Testis (tissue), 2 donors: ENCODE results near the gene USP2.

Source experiments
- POLR2A ChIP-seq: fragments of 450-650 bp; IDR thresholded peaks from one replicate; pipeline ENCODE4 v1.6.1; 2017; ENCODE audit warnings: antibody characterized with exemption, mild to moderate bottlenecking, moderate library complexity
- TF ChIP-seq, protein P1 (sequence below), 3 experiments: fragments of 450-650 bp in 2 of 3; fragments of 200-600 bp in 1 of 3; sonication (generic) in 1 of 3; IDR thresholded peaks; one replicate each; pipeline ENCODE4 v1.5.1; 2016 to 2019; ENCODE audit warnings: antibody characterized with exemption in 3 of 3, mild to moderate bottlenecking in 2 of 3, moderate library complexity in 1 of 3

DNA sequence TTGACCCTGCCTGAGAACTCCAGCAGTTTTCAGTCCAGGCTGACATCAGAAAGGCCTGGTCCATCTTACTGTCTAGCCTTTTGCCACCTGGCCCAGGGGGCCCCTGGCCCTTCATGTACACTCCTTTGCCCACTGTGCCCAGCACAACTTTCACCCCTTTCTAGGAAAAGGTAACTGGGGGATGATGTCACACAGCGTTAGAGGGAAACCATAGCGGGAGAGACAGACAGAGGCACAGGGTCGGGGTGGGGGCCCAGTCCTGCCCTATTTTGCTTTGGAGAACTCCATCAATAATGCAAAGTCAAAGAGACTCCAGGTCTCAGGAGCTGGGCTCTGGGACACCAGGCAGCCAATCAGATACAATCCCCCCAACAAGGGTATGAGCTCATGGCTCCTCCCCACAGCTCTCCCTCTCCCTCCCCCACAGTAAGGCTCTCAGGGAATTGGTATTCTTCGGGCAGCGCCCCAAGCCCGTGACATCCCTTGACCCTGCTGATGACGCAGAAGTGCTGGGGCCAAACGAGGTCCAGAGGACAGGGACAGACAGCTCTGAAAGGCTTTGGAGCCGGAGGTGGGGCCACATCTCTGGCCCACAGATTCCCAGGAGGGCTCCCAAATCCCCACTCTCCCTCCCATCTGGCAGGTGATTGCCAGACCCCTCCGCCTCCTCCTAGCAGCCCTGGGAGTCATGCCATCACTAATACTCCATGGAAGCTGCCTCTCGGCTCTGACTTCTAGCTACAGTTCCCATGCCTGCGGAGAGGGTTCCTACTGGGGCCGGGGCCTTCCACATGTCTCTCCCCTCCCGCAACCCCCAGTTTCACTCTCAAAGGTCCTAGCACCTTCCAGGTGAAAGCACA, 5.9 kb downstream of the USP2 start:
- TF ChIP-seq, protein P1, sequence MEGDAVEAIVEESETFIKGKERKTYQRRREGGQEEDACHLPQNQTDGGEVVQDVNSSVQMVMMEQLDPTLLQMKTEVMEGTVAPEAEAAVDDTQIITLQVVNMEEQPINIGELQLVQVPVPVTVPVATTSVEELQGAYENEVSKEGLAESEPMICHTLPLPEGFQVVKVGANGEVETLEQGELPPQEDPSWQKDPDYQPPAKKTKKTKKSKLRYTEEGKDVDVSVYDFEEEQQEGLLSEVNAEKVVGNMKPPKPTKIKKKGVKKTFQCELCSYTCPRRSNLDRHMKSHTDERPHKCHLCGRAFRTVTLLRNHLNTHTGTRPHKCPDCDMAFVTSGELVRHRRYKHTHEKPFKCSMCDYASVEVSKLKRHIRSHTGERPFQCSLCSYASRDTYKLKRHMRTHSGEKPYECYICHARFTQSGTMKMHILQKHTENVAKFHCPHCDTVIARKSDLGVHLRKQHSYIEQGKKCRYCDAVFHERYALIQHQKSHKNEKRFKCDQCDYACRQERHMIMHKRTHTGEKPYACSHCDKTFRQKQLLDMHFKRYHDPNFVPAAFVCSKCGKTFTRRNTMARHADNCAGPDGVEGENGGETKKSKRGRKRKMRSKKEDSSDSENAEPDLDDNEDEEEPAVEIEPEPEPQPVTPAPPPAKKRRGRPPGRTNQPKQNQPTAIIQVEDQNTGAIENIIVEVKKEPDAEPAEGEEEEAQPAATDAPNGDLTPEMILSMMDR (IDR thresholded peaks at IDR 0.05): no peak
- no peak for TF ChIP-seq POLR2A
